Naive thymus-derived CD8-positive, alpha-beta T cell (primary cell): ENCODE measurements around the gene PDE4D. TPM values are rescaled to one million over a fixed set of nuclear protein-coding genes. Genes with fewer than 3 reads are reported as not detected.
A peak's percentile ranks its signal among the peaks of the same experiment; 100 is the strongest.

Experiments used
- ATAC-seq, 2 donors: fragments of 150-1000 bp; cut with Tn5 transposase in 1 of 2; sonication (Bioruptor Pico), chemical (Tn5 transposase) in 1 of 2; 1 replicate in 1 of 2; 2 replicates in 1 of 2; pipeline ENCODE4 v1.10.0; 2021; ENCODE audit warnings: mild to moderate bottlenecking in 2 of 2, moderate library complexity in 2 of 2
- POLR2A ChIA-PET: fragments of 350-600 bp; sonication (Branson Sonifier 250); formaldehyde crosslinking; loops from one replicate; lab custom pipeline; 2021; ENCODE audit warnings: antibody characterized with exemption; lab: Charles Lee
- DNase-seq, 10 donors: peaks; one replicate each; pipeline versions ENCODE4 v3.0.0 to v3.0.0-alpha.2; 2020 to 2022
- H3K27ac Mint-ChIP-seq, 10 donors: one replicate each; pipeline ENCODE4 v1.8.0; 2020 to 2022; ENCODE audit warnings: mild to moderate bottlenecking in 10 of 10, mixed read lengths in 10 of 10, moderate library complexity in 4 of 10, inconsistent platforms in 1 of 10
- H3K27me3 Mint-ChIP-seq, 5 donors: one replicate each; pipeline ENCODE4 v1.8.0; 2021 to 2022; ENCODE audit warnings: mixed read lengths in 5 of 5
- H3K36me3 Mint-ChIP-seq, 3 donors: one replicate each; pipeline ENCODE4 v1.8.0; 2020 to 2022; ENCODE audit warnings: mixed read lengths in 3 of 3, mild to moderate bottlenecking in 2 of 3, inconsistent platforms in 1 of 3
- H3K4me1 Mint-ChIP-seq, 4 donors: one replicate each; pipeline ENCODE4 v1.8.0; 2021 to 2022; ENCODE audit warnings: mixed read lengths in 4 of 4
- H3K4me3 Mint-ChIP-seq, 10 donors: one replicate each; pipeline ENCODE4 v1.8.0; 2020 to 2022; ENCODE audit warnings: mild to moderate bottlenecking in 10 of 10, mixed read lengths in 10 of 10, moderate library complexity in 6 of 10, inconsistent platforms in 1 of 10
- H3K9me3 Mint-ChIP-seq, 9 donors: one replicate each; pipeline ENCODE4 v1.8.0; 2020 to 2022; ENCODE audit warnings: mixed read lengths in 9 of 9, mild to moderate bottlenecking in 3 of 9, inconsistent platforms in 1 of 9, moderate library complexity in 1 of 9
- polyA plus RNA-seq, 3 donors: library from polyadenylated mRNA; unstranded; fragments of 300-500 nt; fragmentation: Illumina TruSeq; gene quantifications; one replicate each; pipeline ENCODE4 v1.2.3, GENCODE V29; 2021
- total RNA-seq, 8 experiments: library from RNA in 2 of 8; stranded (reverse) in 2 of 8; gene quantifications; one replicate each; pipeline ENCODE4 v1.2.3 and lab custom pipeline; 2021 to 2026

Gene PDE4D
- total and polyA plus RNA-seq, 5 experiments from 2014 or later = 5.8 to 35.9 (median 8.8) TPM

- DNase-seq (no peak), ATAC-seq (no peak)
- no peaks in the 10 kb centered on the region for H3K9me3 Mint-ChIP-seq
- H3K4me3 Mint-ChIP-seq = no peak overlapping the region
- no peaks in the 10 kb centered on the region for H3K27me3 Mint-ChIP-seq
- POLR2A ChIA-PET = no interaction called here
- peak overlapping the region in 4 of 10 donors; percentile 26 to 70 (median 40) for H3K27ac Mint-ChIP-seq
- peaks cover 0 to 9% (median 3%) of the 10 kb centered on the region in 4 donors for H3K4me1 Mint-ChIP-seq
- H3K36me3 Mint-ChIP-seq = peaks cover 11 to 83% (median 31%) of the 10 kb centered on the region in 3 donors
These were observed 914.4 kb downstream of the PDE4D start for GRCh38 chr5:58979090-58979489.

- no peaks in the 10 kb centered on the region for H3K9me3 Mint-ChIP-seq
- peaks cover 0 to 5% (median under 1%) of the 10 kb centered on the region in 4 donors for H3K4me1 Mint-ChIP-seq
- DNase-seq (no peak), ATAC-seq (no peak)
- H3K27me3 Mint-ChIP-seq = no peaks in the 10 kb centered on the region
- H3K36me3 Mint-ChIP-seq = peaks cover 4 to 59% (median 30%) of the 10 kb centered on the region in 3 donors
- H3K27ac Mint-ChIP-seq = peak overlapping the region in 3 of 10 donors; percentile 30 to 77 (median 76)
- POLR2A ChIA-PET = no interaction called here
- no peak overlapping the region for H3K4me3 Mint-ChIP-seq
These were observed 918.9 kb downstream of the PDE4D start for GRCh38 chr5:58974601-58975000.

- Mint-ChIP-seq H3K27me3 (no peaks in the 10 kb centered on the region), H3K27ac (no peak overlapping the region), H3K36me3 (peaks cover 4 to 54% (median 30%) of the 10 kb centered on the region in 3 donors)
These were observed 919.4 kb downstream of the PDE4D start for GRCh38 chr5:58974083-58974482.

GRCh38 chr5:58972301-58972700 is 921.2 kb downstream of the PDE4D start:
- DNase-seq = no peak
- POLR2A ChIA-PET = no interaction called here
- Mint-ChIP-seq H3K4me3 (no peak overlapping the region), H3K9me3 (no peaks in the 10 kb centered on the region), H3K27me3 (no peaks in the 10 kb centered on the region), H3K36me3 (peaks cover 4 to 41% (median 29%) of the 10 kb centered on the region in 3 donors), H3K27ac (peak overlapping the region in 1 of 10 donors; percentile 57), H3K4me1 (peaks cover 0 to 7% (median under 1%) of the 10 kb centered on the region in 4 donors)
- ATAC-seq = no peak

More at GRCh38 chr5:58974083-58974482, 919.4 kb downstream of the PDE4D start:
- H3K4me3 Mint-ChIP-seq = no peak overlapping the region
- peaks cover 0 to 5% (median under 1%) of the 10 kb centered on the region in 4 donors for H3K4me1 Mint-ChIP-seq
- H3K9me3 Mint-ChIP-seq = no peaks in the 10 kb centered on the region
- POLR2A ChIA-PET = no interaction called here
- ATAC-seq (no peak), DNase-seq (no peak)

- DNase-seq = no peak
- no peak for ATAC-seq
- H3K27ac Mint-ChIP-seq = peak overlapping the region in 2 of 10 donors; percentile 20 to 38
- H3K4me1 Mint-ChIP-seq = peaks cover 0 to 7% (median under 1%) of the 10 kb centered on the region in 4 donors
- H3K27me3 Mint-ChIP-seq = no peaks in the 10 kb centered on the region
- no peak overlapping the region for H3K4me3 Mint-ChIP-seq
- H3K9me3 Mint-ChIP-seq = no peaks in the 10 kb centered on the region
- H3K36me3 Mint-ChIP-seq = peaks cover 4 to 26% (median 17%) of the 10 kb centered on the region in 3 donors
- POLR2A ChIA-PET = no interaction called here
These were observed 922.8 kb downstream of the PDE4D start for GRCh38 chr5:58970766-58971165.

GRCh38 chr5:58969795-58970194 is 923.7 kb downstream of the PDE4D start:
- H3K4me1 Mint-ChIP-seq = peaks cover 0 to 6% (median under 1%) of the 10 kb centered on the region in 4 donors
- POLR2A ChIA-PET = interaction anchor here (1.5 kb wide), 1 partner anchor 70 kb away, joined by 5 read pairs; no protein-coding TSS in a partner anchor
- no peaks in the 10 kb centered on the region for H3K27me3 Mint-ChIP-seq
- DNase-seq (no peak), ATAC-seq (no peak)
- no peaks in the 10 kb centered on the region for H3K9me3 Mint-ChIP-seq
- no peak overlapping the region for H3K4me3 Mint-ChIP-seq
- H3K27ac Mint-ChIP-seq = no peak overlapping the region
- H3K36me3 Mint-ChIP-seq = peaks cover 3 to 18% (median 10%) of the 10 kb centered on the region in 3 donors

- H3K9me3 Mint-ChIP-seq = no peaks in the 10 kb centered on the region
- no peaks in the 10 kb centered on the region for H3K27me3 Mint-ChIP-seq
- ATAC-seq (no peak), DNase-seq (no peak)
- H3K4me1 Mint-ChIP-seq = peaks cover 0 to 4% (median under 1%) of the 10 kb centered on the region in 4 donors
- peak overlapping the region in 2 of 10 donors; percentile 17 to 38 for H3K27ac Mint-ChIP-seq
- POLR2A ChIA-PET = interaction anchor here (1.5 kb wide), 1 partner anchor 70 kb away, joined by 5 read pairs; no protein-coding TSS in a partner anchor
- no peak overlapping the region for H3K4me3 Mint-ChIP-seq
- H3K36me3 Mint-ChIP-seq = peaks cover 0 to 12% (median 5%) of the 10 kb centered on the region in 3 donors
These were observed 924.3 kb downstream of the PDE4D start for GRCh38 chr5:58969253-58969652.

GRCh38 chr5:58968350-58968749 is 925.2 kb downstream of the PDE4D start:
- peak overlapping the region in 1 of 10 donors; percentile 24 for H3K27ac Mint-ChIP-seq

GRCh38 chr5:58967597-58968281 is 925.8 kb downstream of the PDE4D start:
- no peak for DNase-seq
- Mint-ChIP-seq H3K9me3 (no peaks in the 10 kb centered on the region), H3K27ac (no peak overlapping the region), H3K4me1 (peaks cover 0 to 2% (median under 1%) of the 10 kb centered on the region in 4 donors), H3K36me3 (no peaks in the 10 kb centered on the region), H3K4me3 (no peak overlapping the region), H3K27me3 (peaks cover 0 to 2% (median 0%) of the 10 kb centered on the region in 5 donors)
- no peak for ATAC-seq
- POLR2A ChIA-PET = no interaction called here

More at GRCh38 chr5:58968350-58968749, 925.2 kb downstream of the PDE4D start:
- Mint-ChIP-seq H3K4me1 (peaks cover 0 to 4% (median under 1%) of the 10 kb centered on the region in 4 donors), H3K4me3 (peak overlapping the region in 1 of 10 donors; percentile 42), H3K36me3 (peaks cover 0 to 3% (median 0%) of the 10 kb centered on the region in 3 donors), H3K27me3 (peaks cover 0 to 2% (median 0%) of the 10 kb centered on the region in 5 donors), H3K9me3 (no peaks in the 10 kb centered on the region)
- no peak for DNase-seq
- POLR2A ChIA-PET = interaction anchor here (1.5 kb wide), 1 partner anchor 71 kb away, joined by 5 read pairs; no protein-coding TSS in a partner anchor
- no peak for ATAC-seq

GRCh38 chr5:58965677-58966414 is 927.7 kb downstream of the PDE4D start:
- H3K36me3 Mint-ChIP-seq = no peaks in the 10 kb centered on the region
- H3K4me1 Mint-ChIP-seq = peaks cover 0 to 2% (median 0%) of the 10 kb centered on the region in 4 donors
- DNase-seq (no peak), ATAC-seq (no peak)
- no peak overlapping the region for H3K4me3 Mint-ChIP-seq
- H3K27me3 Mint-ChIP-seq = peaks cover 0 to 2% (median 0%) of the 10 kb centered on the region in 5 donors
- POLR2A ChIA-PET = no interaction called here
- no peaks in the 10 kb centered on the region for H3K9me3 Mint-ChIP-seq
- no peak overlapping the region for H3K27ac Mint-ChIP-seq

GRCh38 chr5:58963821-58964220 is 929.7 kb downstream of the PDE4D start:
- H3K27me3 Mint-ChIP-seq = peaks cover 0 to 2% (median 0%) of the 10 kb centered on the region in 5 donors
- no peak for DNase-seq
- H3K4me3 Mint-ChIP-seq = no peak overlapping the region
- H3K36me3 Mint-ChIP-seq = no peaks in the 10 kb centered on the region
- no peak overlapping the region for H3K27ac Mint-ChIP-seq
- ATAC-seq = no peak
- H3K4me1 Mint-ChIP-seq = peaks cover 0 to 2% (median 0%) of the 10 kb centered on the region in 4 donors
- no peaks in the 10 kb centered on the region for H3K9me3 Mint-ChIP-seq
- POLR2A ChIA-PET = no interaction called here

- DNase-seq (no peak), ATAC-seq (no peak)
- Mint-ChIP-seq H3K27ac (no peak overlapping the region), H3K9me3 (no peaks in the 10 kb centered on the region), H3K27me3 (peaks cover 0 to 2% (median 0%) of the 10 kb centered on the region in 5 donors), H3K4me3 (no peak overlapping the region), H3K4me1 (peaks cover 0 to 2% (median 0%) of the 10 kb centered on the region in 4 donors), H3K36me3 (no peaks in the 10 kb centered on the region)
- POLR2A ChIA-PET = no interaction called here
These were observed 930.2 kb downstream of the PDE4D start for GRCh38 chr5:58963361-58963760.
